GM12801 (cell line): ENCODE data around the gene ASAH2B.

Source experiments
- CTCF ChIP-seq: IDR thresholded peaks from one replicate; pipeline ENCODE4 v1.5.1; 2011; ENCODE audit warnings: control low read depth; ENCODE audit not compliant: insufficient read length; ENCODE audit errors: extremely low read depth

The ASAH2B gene

GRCh38 chr10:50739618-50740292, at the start of gene ASAH2B:
TSS of gene ASAH2B (plus strand) at chr10:50739936. CDS start at chr10:50745131, 5,195 bp downstream.
- TF ChIP-seq CTCF, result no peak

- TF ChIP-seq CTCF, result no peak
Measured at GRCh38 chr10:50740293-50740648, 535 bp downstream of the ASAH2B start.

- no peak for TF ChIP-seq CTCF
Measured at GRCh38 chr10:50788951-50789945, 49.5 kb downstream of the ASAH2B start.

- no peak for TF ChIP-seq CTCF
Measured at GRCh38 chr10:50794490-50794889, 54.8 kb downstream of the ASAH2B start.

GRCh38 chr10:50796693-50797092, 57.0 kb downstream of the ASAH2B start:
- no peak for TF ChIP-seq CTCF

GRCh38 chr10:50798297-50798696, 58.6 kb downstream of the ASAH2B start:
- TF ChIP-seq CTCF, result no peak

GRCh38 chr10:50799595-50799994, 59.9 kb downstream of the ASAH2B start:
- TF ChIP-seq CTCF, result no peak
